GM12864 (cell line): Measurements from ENCODE around the gene GRIN2A.

Experiments
- DNase-seq: peaks from one replicate; pipeline ENCODE4 v3.0.0-alpha.2; 2011; ENCODE audit warnings: low read depth
- H3K4me3 ChIP-seq: 2 replicates; pipeline ENCODE4 v1.5.1; 2011; ENCODE audit warnings: mild to moderate bottlenecking, low read depth, low read length, control low read depth
- TF ChIP-seq, protein P1 (sequence below): IDR thresholded peaks from 2 replicates; pipeline ENCODE4 v1.5.1; 2011; ENCODE audit warnings: low read depth, mild to moderate bottlenecking, moderate library complexity, low read length, control low read depth, inconsistent platforms; ENCODE audit errors: missing control alignments

GRIN2A gene

DNA sequence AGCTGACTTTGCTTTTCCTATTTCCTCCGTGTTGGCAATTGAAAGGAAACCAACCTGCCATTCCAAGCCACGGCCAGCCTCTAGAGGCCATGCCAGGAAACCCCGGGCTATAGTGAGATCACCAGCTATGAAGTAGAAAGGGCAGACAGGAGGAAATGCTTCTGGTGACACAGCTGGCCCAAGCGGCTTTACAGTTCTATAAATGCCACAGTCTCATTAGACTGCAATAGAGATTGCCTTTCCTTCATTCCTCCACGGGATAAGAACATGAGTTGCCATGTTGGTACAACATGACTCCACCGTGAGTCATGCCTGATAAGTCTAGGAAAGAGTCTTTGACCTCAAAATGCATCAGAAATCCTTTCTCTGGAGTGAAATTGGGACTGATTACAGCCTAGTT is 384.9 kb downstream of the GRIN2A start:
- no peak for DNase-seq
- TF ChIP-seq, protein P1, sequence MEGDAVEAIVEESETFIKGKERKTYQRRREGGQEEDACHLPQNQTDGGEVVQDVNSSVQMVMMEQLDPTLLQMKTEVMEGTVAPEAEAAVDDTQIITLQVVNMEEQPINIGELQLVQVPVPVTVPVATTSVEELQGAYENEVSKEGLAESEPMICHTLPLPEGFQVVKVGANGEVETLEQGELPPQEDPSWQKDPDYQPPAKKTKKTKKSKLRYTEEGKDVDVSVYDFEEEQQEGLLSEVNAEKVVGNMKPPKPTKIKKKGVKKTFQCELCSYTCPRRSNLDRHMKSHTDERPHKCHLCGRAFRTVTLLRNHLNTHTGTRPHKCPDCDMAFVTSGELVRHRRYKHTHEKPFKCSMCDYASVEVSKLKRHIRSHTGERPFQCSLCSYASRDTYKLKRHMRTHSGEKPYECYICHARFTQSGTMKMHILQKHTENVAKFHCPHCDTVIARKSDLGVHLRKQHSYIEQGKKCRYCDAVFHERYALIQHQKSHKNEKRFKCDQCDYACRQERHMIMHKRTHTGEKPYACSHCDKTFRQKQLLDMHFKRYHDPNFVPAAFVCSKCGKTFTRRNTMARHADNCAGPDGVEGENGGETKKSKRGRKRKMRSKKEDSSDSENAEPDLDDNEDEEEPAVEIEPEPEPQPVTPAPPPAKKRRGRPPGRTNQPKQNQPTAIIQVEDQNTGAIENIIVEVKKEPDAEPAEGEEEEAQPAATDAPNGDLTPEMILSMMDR, result no peak
- H3K4me3 ChIP-seq, result no peak overlapping the region

DNA sequence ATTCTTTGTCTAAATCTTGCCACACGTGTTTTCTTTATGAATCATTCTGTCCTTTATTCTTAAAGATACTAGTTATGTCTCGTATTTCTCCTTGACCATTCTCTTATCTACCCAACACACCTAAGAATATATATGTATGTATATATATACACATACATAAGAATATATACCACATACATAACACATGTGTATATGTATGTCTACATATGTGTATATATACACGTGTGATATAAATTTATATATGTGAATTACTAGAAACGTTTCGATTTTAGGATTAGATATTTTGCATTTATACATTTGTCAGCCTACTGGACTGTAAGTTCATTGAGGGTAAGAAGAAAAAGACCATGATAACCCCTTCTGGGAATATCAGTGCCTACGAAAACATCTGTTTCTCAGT is 388.6 kb downstream of the GRIN2A start:
- no peak for DNase-seq
- TF ChIP-seq, protein P1, result no peak
- no peak overlapping the region for H3K4me3 ChIP-seq

DNA sequence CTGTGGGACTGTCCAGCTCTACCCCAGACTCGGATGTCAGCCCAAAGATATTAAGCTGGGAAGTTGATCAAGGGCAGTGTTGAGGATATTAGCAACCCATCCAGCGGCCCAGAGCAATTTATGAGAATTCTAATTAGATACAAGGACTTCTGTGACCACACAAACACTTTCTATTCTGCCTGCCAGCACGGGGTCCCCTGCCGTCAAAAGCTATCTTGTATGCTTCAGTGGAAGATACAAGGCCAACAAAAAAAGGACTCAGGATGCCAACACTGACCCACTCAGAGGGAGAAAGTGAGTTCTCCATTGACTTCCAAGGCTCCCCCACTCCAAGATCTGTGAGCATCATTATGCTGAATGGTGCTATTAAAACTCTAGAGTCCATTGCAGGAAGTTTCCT is 390.7 kb downstream of the GRIN2A start:
- no peak for DNase-seq
- no peak overlapping the region for H3K4me3 ChIP-seq
- TF ChIP-seq, protein P1, result no peak

DNA sequence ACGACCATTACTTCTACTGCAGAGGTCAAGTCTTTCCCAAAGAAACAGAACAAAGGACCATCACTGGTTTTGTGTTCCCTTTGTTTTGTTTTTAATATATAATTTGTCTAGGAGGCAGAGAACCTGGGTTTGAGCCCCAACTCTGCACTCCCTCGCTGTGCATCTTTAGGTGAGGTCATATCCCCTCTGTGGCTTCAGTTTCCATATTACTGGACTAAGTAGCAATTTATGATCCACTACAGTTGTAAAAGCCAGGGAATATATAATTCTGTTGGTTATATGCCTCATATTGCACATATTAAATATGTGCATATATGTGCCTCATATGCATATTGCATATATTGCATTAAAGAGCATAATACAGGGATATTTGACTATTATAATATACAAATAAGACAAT is 392.0 kb downstream of the GRIN2A start:
- H3K4me3 ChIP-seq, result no peak overlapping the region
- no peak for DNase-seq
- TF ChIP-seq, protein P1, result no peak

DNA sequence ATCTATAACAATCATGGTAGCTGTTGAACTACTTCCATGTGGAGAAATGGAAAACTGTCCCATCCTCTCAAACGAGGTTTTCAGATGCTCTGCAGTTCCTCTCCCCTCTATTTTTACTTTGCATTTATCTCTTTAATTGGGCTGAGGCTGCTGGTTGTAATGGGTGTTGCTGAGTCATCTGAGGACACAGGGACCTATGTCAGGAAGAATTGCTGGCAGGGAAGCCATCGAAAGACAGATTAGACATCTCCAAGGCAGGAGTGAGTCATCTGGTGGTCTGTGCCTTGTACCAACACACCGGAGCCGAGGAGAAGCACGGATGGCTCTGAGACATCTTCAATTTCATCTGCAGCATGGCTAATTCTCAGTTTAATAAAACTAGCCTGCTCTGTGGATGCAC is 394.5 kb downstream of the GRIN2A start:
- TF ChIP-seq, protein P1, result no peak
- no peak for DNase-seq
- no peak overlapping the region for H3K4me3 ChIP-seq

DNA sequence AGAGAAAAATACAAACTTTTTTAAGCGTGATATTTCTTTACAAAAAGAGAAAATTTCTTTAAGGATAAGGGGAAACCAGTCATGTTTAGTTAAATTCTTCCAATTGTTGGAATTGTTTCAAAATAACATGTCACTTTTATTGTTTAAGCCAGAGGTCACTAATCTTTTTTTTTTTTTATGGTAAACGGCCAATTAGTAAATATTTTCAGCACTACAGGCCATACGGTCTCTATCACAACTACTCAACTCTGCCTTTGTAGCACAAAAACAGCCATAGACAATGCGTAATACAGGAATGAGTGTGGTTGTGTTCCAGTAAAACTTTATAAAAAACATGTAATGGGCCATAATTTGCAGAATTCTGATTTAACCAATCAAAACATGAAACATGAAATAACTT is 401.4 kb downstream of the GRIN2A start:
- H3K4me3 ChIP-seq, result no peak overlapping the region
- TF ChIP-seq, protein P1, result no peak
- no peak for DNase-seq

DNA sequence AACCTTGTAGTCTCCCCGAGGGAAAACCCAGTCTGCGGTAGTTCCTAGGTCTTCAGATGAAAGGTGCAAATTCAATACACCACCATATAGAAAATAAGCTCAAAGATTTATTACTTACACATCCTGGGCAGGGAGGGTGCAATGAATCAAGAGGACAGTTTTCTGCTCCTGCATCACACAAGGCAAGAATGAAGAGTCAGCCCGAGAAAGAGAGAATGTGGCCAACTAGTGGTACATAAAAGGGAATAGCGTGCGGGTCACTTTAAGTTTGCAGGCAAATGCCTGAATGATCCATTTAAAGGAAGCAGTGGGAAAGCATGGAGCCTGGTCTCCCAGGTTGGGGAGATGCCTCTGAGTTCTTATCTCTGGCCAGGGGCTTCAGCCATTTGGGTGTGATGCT is 403.4 kb downstream of the GRIN2A start:
- no peak for DNase-seq
- no peak overlapping the region for H3K4me3 ChIP-seq
- TF ChIP-seq, protein P1, result no peak
